ENCODE data around the gene CLIP3.

Gene CLIP3

GRCh38 chr19:36028313-36029041, 4.2 kb downstream of the CLIP3 start:
- DNase-seq (ENCODE audit: low read depth, low spot score): no peak
- Histone ChIP-seq H3K27me3 (ENCODE audit: insufficient read depth, insufficient read length) (no peaks in the 10 kb centered on the region), H3K4me3 (ENCODE audit: insufficient read length, low read depth) (no peak overlapping the region), H3K9ac (ENCODE audit: insufficient read length, low read depth) (peak overlapping the region; percentile 32), H3K9me3 (ENCODE audit: insufficient read depth, low read length) (no peaks in the 10 kb centered on the region), H3K4me1 (ENCODE audit: insufficient read depth, insufficient read length) (peaks cover 6% of the 10 kb centered on the region), H3K36me3 (ENCODE audit: insufficient read depth, insufficient read length, low read length) (peaks cover 20% of the 10 kb centered on the region)
- TF ChIP-seq YY1 (IDR thresholded peaks at IDR 0.05; ENCODE audit: insufficient read depth, insufficient read length): no peak
- TF ChIP-seq SUZ12 (IDR thresholded peaks at IDR 0.05; ENCODE audit: extremely low read depth, insufficient read depth, insufficient read length): no peak
- no peak for TF ChIP-seq ZNF274 (IDR thresholded peaks at IDR 0.05; ENCODE audit: low read depth, low read length)

DNA sequence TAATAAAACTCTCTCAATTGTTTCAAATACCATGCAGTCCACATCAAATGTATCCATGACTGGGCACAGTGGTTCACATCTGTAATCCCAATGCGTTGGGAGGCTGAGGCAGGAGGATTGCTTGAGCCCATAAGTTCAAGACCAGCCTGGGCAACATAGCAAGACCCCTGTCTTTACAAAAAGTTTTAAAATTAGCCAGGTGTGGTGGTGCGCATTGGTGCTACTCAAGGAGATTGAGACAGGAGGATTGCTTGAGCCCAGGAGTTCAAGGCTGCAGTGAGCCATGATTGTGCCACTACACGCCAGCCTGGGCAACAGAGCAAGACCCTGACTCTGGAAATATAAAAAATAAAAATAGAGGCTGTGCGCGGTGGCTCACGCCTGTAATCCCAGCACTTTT, 5.0 kb downstream of the CLIP3 start:
- no peak for TF ChIP-seq ZNF274 (IDR thresholded peaks at IDR 0.05; ENCODE audit: low read depth, low read length)
- TF ChIP-seq SUZ12 (IDR thresholded peaks at IDR 0.05; ENCODE audit: extremely low read depth, insufficient read depth, insufficient read length): no peak
- TF ChIP-seq YY1 (IDR thresholded peaks at IDR 0.05; ENCODE audit: insufficient read depth, insufficient read length): no peak
- H3K9me3 ChIP-seq (ENCODE audit: insufficient read depth, low read length): no peaks in the 10 kb centered on the region
- DNase-seq (ENCODE audit: low read depth, low spot score): no peak
- no peaks in the 10 kb centered on the region for H3K4me1 ChIP-seq (ENCODE audit: insufficient read depth, insufficient read length)
- no peak overlapping the region for H3K4me3 ChIP-seq (ENCODE audit: insufficient read length, low read depth)
- H3K36me3 ChIP-seq (ENCODE audit: insufficient read depth, insufficient read length, low read length): peaks cover 20% of the 10 kb centered on the region
- no peak overlapping the region for H3K9ac ChIP-seq (ENCODE audit: insufficient read length, low read depth)
- no peaks in the 10 kb centered on the region for H3K27me3 ChIP-seq (ENCODE audit: insufficient read depth, insufficient read length)

DNA sequence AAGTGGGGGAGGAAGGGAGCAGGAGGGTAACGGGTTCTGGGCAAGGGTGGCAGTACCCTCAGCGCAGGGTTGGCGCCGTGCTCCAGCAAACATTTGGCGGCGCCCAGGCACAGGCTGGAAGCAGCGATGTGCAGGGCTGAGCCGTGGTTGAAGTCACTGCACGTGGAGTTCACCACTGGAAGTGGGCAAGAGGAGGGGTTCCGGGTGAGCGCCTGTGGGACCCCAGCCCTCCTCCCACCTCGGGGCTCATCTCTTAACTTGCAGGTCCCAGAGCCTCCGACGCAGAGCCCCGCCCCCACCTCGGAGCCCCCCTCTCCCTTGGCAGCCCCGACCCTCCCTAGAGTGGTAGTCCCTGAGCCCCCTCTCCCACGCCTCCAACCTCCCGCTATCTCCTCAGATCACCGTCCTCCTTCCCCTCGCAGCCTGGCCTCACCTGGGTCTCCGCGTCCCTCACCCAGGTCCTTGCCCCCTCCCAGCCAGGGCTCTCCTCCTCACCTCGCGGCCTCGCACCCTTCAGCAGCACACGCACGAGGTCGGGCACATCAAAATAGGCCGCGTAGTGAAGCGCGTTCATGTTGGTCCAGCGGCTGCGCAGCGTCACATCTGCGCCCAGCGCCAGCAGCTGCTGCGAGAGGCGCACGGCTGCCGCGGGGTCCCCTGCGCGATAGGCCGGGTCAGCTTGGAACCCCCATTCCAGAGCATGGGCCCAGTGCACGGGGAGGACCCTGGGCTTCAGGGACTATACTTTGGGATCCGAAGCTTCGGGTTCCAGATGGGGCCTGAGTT, 6.4 kb downstream of the CLIP3 start:
- no peaks in the 10 kb centered on the region for H3K4me1 ChIP-seq (ENCODE audit: insufficient read depth, insufficient read length)
- DNase-seq (ENCODE audit: low read depth, low spot score): no peak
- no peak overlapping the region for H3K4me3 ChIP-seq (ENCODE audit: insufficient read length, low read depth)
- no peak overlapping the region for H3K9ac ChIP-seq (ENCODE audit: insufficient read length, low read depth)
- H3K27me3 ChIP-seq (ENCODE audit: insufficient read depth, insufficient read length): no peaks in the 10 kb centered on the region
- TF ChIP-seq SUZ12 (IDR thresholded peaks at IDR 0.05; ENCODE audit: extremely low read depth, insufficient read depth, insufficient read length): no peak
- TF ChIP-seq ZNF274 (IDR thresholded peaks at IDR 0.05; ENCODE audit: low read depth, low read length): no peak
- no peak for TF ChIP-seq YY1 (IDR thresholded peaks at IDR 0.05; ENCODE audit: insufficient read depth, insufficient read length)
- H3K9me3 ChIP-seq (ENCODE audit: insufficient read depth, low read length): no peaks in the 10 kb centered on the region
- H3K36me3 ChIP-seq (ENCODE audit: insufficient read depth, insufficient read length, low read length): peaks cover 25% of the 10 kb centered on the region

- DNase-seq (ENCODE audit: low read depth, low spot score): no peak
- Histone ChIP-seq H3K4me1 (ENCODE audit: insufficient read depth, insufficient read length) (no peaks in the 10 kb centered on the region), H3K27me3 (ENCODE audit: insufficient read depth, insufficient read length) (no peaks in the 10 kb centered on the region), H3K9ac (ENCODE audit: insufficient read length, low read depth) (no peak overlapping the region), H3K9me3 (ENCODE audit: insufficient read depth, low read length) (no peaks in the 10 kb centered on the region), H3K36me3 (ENCODE audit: insufficient read depth, insufficient read length, low read length) (peaks cover 25% of the 10 kb centered on the region), H3K4me3 (ENCODE audit: insufficient read length, low read depth) (no peak overlapping the region)
- TF ChIP-seq ZNF274 (IDR thresholded peaks at IDR 0.05; ENCODE audit: low read depth, low read length) (no peak), SUZ12 (IDR thresholded peaks at IDR 0.05; ENCODE audit: extremely low read depth, insufficient read depth, insufficient read length) (no peak), YY1 (IDR thresholded peaks at IDR 0.05; ENCODE audit: insufficient read depth, insufficient read length) (no peak)
Measured at GRCh38 chr19:36025541-36025940, 7.1 kb downstream of the CLIP3 start.

- no peak overlapping the region for H3K9ac ChIP-seq (ENCODE audit: insufficient read length, low read depth)
- H3K4me1 ChIP-seq (ENCODE audit: insufficient read depth, insufficient read length): no peaks in the 10 kb centered on the region
- DNase-seq (ENCODE audit: low read depth, low spot score): no peak
- H3K4me3 ChIP-seq (ENCODE audit: insufficient read length, low read depth): no peak overlapping the region
- H3K9me3 ChIP-seq (ENCODE audit: insufficient read depth, low read length): no peaks in the 10 kb centered on the region
- TF ChIP-seq YY1 (IDR thresholded peaks at IDR 0.05; ENCODE audit: insufficient read depth, insufficient read length) (no peak), SUZ12 (IDR thresholded peaks at IDR 0.05; ENCODE audit: extremely low read depth, insufficient read depth, insufficient read length) (no peak)
- no peaks in the 10 kb centered on the region for H3K27me3 ChIP-seq (ENCODE audit: insufficient read depth, insufficient read length)
- peaks cover 28% of the 10 kb centered on the region for H3K36me3 ChIP-seq (ENCODE audit: insufficient read depth, insufficient read length, low read length)
Measured at GRCh38 chr19:36023432-36023831, 9.2 kb downstream of the CLIP3 start.

GRCh38 chr19:36019061-36019670, 13.5 kb downstream of the CLIP3 start:
- Histone ChIP-seq H3K4me1 (ENCODE audit: insufficient read depth, insufficient read length) (no peaks in the 10 kb centered on the region), H3K4me3 (ENCODE audit: insufficient read length, low read depth) (no peak overlapping the region), H3K9me3 (ENCODE audit: insufficient read depth, low read length) (no peaks in the 10 kb centered on the region), H3K9ac (ENCODE audit: insufficient read length, low read depth) (no peak overlapping the region), H3K36me3 (ENCODE audit: insufficient read depth, insufficient read length, low read length) (peaks cover 23% of the 10 kb centered on the region), H3K27me3 (ENCODE audit: insufficient read depth, insufficient read length) (no peaks in the 10 kb centered on the region)
- TF ChIP-seq YY1 (IDR thresholded peaks at IDR 0.05; ENCODE audit: insufficient read depth, insufficient read length) (no peak), ZNF274 (IDR thresholded peaks at IDR 0.05; ENCODE audit: low read depth, low read length) (no peak)
- DNase-seq (ENCODE audit: low read depth, low spot score): no peak

Data from NT2/D1 (cell line).